ENCODE data around the gene MARCKS.

DNA sequence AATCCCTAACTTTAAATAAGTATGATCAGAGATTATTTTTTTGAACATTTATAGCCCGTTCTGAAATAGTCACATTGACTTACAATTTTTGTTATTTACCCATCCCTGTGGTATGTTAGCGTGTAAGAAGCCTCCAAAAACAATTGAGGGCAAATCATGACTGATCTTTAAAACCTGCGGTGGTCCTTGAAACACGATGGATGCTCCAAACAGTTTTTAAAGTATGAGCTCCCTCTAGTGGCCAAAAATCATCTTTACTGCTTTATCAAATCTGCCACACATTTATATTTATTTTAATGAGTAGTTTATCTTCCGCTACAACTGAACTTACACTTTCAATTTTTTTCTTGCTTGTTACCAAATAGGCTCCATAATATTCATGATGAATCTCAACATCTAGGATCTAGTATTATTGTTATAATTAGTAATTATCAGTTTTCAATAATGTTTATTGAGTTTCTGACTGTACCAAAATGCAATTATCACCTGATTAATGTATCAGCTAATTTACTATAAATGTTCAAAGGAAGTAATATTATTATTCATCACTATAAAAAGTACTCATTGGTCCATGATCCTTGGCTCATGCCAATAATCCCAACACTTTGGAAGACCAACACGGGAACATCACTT is 52.2 kb downstream of the MARCKS start:
- TF ChIP-seq, protein P1, sequence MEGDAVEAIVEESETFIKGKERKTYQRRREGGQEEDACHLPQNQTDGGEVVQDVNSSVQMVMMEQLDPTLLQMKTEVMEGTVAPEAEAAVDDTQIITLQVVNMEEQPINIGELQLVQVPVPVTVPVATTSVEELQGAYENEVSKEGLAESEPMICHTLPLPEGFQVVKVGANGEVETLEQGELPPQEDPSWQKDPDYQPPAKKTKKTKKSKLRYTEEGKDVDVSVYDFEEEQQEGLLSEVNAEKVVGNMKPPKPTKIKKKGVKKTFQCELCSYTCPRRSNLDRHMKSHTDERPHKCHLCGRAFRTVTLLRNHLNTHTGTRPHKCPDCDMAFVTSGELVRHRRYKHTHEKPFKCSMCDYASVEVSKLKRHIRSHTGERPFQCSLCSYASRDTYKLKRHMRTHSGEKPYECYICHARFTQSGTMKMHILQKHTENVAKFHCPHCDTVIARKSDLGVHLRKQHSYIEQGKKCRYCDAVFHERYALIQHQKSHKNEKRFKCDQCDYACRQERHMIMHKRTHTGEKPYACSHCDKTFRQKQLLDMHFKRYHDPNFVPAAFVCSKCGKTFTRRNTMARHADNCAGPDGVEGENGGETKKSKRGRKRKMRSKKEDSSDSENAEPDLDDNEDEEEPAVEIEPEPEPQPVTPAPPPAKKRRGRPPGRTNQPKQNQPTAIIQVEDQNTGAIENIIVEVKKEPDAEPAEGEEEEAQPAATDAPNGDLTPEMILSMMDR (IDR thresholded peaks at IDR 0.05; ENCODE audit: borderline replicate concordance, extremely low read depth, low read length, poor library complexity, severe bottlenecking) = peak; percentile 77
- no peak for TF ChIP-seq EZH2 (IDR thresholded peaks at IDR 0.05; ENCODE audit: borderline replicate concordance, low read depth, low read length, severe bottlenecking)

Measured in DND-41 (cell line).